HG03025 (cell line): ENCODE results near the gene ZNF653.
"Not testable (repeated sequence)": the region's sequence is repeated elsewhere in the genome, so short reads cannot be mapped to it uniquely, and the experiment has no call there.

ENCODE experiments used
- ATAC-seq: cut with Tn5 transposase; IDR thresholded peaks from one replicate; pipeline ENCODE4 v1.9.1; 2021; ENCODE audit warnings: mild to moderate bottlenecking, moderate library complexity; ENCODE audit not compliant: unreplicated experiment, low FRiP score

ZNF653 gene

DNA sequence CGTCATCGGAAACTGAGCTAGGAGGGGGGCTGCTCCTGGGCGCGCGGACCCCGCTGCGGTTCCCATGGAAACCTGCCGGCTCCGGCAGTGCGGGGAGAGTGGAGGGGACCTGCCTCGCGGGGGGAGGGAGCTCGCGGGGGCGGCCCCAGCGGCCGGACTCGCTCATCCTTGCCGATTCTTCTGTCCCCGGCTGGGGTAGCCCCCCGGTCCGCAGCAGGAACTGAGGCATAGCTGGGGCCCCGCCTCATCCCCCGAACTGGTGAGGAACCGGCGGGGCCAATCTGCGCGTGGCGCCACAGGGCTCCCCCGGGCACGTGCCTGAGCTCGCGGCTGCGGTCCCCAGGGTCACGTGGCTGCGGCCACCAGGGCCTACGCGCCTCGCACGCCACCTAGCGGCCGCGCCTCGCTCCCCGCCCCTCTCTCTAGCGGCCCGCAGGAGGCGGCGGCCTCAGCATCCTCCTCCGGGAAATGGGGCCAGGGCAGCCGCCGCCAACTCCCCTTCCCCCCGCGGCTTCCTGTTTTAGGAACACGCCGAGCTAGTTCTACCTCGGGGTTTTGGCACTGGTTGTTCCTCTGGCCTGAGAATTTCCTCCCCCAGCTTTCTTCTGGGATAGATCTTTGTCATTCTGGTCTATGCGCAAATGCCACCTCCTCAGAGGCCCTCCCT, 23.1 kb downstream of the ZNF653 start:
- no peak for ATAC-seq

DNA sequence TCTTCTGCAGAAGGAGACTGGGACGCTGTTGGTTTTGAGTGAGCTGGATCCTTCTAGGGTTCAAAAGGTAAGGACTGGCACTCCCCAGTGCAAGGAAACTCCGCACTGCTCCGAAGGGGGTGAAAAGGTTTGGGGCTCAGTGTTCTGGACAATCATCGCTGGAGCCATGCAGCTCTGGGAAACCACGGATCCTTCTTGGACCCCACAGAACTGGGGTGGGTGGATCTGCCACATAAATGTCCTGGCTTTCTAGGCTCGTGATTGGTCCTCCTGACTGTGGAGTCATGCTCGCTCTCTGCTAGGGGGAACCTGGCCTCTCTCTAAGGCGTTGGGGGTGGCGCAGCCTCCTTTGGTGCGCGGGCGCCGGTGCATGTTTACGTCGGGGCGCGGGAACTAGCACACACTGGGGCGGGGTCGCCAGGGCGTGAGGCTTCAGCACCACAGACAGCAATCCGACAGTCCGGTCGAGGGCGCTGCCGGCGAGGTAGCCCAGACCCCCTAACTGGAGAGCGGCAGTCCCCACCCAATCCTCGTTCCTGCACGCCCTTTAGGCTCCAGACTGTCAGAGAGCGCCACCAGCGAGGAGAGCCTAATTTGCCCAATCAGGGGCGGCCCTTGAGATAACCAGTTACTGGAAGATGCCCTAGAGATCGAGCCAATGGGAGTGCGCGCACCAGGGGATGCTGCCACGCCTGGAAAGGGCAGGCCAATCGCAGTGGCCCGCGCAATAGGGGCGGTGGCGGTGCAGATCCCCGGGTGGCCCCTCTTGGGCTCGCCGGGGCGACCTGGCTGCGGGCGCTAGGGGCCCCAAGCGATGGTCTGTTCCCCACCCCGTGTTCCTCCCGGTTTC, 23.9 kb downstream of the ZNF653 start:
- ATAC-seq: no peak

DNA sequence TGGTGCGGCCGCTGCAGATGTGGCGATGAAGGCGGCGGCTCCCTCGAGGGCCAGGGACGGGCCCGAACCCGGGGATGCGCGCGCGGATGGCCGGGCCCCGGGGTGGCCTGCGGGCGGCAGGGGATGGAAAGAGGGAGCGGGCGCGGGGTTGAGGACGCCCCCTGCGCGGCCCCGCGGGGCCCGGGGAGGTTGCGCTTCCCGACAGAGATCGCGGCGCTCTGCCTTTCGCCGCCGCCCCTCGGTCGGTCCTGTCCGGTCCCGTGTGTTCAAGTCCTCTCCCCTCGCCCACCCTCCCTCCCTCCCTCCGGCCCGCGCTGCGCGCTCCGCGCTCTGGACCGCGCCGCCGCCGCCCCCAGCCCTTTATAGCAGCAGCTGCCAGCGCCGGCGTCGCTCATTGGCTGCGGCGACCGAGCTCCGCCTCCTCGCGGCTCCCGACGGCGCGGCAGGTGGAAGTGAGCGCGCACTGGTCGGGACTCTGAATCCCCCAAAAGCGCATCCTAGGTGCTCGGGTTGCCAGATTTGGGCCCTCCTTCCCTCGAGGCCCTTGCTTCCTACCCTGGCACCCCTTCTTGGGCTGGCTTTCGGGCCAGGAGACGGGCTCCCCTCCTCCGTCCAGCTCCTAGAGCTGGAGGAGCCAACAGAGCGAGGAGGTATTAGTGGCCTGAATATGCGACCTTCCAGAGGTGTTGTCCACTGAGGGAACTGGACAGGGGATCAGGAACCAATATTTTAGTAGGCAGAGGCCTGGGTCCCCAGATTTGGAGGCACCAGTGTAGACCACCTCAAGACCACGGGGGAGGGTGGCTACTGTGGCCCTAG, 24.7 kb downstream of the ZNF653 start, which contains the start of gene ELAVL3:
TSS of gene ELAVL3 (minus strand) at position 332 of the 819 bp plus-strand sequence. CDS start 438 bp downstream, outside the sequence.
- no peak for ATAC-seq

DNA sequence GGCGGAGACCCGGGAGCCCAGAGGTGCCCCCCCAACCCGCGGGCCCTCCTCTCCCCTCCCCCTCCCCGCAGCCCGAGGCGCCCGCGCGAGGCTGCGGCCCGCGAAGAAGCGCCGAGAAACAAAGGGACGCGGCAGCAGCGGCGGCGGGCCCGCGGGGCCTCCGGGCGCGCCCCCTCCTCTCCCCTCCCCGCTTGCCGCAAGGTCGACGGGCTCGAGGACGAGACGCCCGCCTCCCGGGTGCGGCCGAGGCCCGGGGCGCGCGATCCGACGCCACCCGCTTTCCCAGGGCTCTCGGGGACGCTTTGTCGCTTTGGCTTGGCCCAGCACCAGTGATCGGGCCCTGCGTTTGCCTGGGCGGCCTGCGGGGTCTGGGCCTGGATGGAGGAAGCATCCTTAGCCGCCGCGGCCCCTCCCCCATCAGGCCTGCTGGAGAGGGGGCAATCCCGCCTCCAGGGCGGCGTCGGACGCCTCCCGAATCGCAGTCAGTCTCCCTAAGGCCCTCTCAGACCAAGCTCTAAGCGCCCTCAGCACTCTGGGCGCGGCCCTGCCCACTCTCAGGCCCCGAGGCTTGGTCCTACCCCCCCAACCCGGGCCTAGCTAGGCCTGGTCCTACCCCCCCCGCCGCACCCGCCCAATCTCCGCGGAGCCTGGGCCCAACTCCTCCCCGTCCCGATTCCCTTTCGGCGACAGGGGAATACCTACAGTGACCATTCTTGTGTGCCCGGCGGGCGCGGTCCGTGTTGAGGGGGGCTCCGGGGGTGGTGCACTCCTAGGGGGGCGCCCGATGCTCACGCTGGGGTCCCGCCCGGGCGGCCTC, 25.5 kb downstream of the ZNF653 start:
- no peak for ATAC-seq

DNA sequence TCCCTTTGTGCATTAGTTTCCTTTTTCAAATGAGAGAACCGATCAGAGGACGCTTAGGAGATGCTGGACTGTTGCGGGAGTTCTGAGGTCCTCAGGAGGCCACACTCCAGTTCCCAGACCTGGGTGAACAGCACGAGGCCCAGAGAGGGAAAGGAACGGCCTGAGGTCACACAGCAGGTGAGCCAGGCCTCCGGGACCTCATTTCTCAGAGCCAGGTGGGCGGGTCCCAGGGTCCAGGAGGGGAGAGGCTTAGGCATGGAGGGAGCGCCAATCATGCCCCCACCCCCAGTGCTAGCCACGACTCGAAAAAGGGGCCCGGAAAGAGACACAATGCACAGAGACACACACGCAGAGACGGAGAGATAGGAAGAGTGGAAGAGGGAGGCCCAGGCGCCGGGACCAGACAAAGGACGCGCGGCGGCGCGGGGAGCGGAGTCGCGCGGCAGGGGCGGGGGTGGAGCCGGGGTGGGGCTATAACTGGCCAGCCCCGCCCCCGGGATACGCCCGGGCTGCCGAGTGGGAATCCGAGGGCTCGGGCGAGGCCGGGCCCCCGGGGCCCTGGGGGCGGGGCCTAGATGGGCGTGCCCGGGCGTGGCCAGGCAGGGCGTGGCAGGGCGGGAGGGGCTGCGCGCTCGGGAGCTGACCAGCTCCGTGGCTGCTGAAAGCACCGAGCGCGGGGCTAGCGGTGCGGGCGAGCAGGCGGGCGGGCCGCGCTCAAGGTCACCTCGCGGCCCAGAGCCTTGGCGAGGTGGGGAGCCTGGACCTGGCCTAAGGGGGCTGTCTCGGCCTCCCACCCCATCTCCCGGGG, 26.3 kb downstream of the ZNF653 start:
- ATAC-seq: no peak

DNA sequence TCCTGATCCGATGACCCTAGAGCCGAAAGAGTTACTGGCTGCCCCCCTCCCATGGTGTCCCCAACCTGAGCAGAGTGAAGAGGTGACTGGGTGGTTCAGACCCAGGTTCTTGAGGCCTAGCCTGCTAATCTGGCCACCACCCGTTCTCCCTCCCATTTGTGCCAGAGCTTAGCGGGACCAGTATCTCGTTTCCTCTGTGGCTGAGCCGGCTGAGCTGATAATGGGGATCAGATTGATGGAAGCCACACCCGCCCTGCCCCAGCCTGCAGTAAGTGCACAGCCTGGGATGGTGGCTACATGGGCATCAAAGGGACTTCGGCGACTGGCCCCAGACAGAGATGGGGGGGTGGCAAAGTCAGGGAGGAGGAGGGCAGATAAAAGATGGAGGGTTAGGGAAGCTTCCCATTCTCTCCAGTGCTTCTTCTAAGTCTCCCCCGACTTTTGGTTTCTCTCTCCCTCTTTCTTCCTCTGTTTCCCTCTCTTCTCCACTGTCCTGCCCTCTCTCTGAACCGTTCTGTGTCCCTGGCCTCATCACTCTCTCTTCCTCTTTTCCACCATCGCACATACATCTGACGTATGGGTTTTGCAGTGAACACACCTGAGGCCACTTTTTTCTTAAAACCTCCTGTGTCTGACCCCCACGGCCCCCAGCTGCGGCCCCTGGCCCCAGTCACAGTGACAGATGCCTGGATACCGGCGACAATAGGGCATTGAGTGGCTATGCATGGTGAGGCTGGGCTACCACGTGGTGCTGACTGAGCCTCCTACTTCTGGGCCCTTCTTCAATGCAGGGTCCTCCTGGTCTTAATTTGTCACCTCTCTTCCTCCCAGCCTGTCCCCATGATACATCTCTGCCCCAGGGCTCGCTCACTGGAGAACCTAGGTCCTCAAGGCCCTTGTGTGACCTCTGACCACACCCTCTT, 27.2 kb downstream of the ZNF653 start:
- ATAC-seq: no peak

DNA sequence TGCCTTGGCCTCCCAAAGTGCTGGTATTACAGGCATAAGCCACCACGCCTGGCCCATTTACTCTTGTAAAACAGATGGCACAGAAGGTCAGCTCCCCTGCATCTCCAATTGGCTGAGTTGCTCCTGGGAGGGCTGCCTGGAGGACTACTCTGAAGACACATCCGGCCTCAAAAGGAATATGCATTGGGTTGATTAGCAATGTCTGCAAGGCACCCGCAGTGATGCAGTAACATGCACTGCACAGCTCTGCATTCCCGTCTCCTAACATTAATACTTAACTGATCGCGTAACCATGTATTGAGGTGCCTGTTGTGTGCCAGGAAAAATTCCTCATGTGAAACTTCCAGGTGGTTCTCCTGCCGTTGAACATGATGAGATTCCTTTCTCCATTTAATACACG, 29.8 kb downstream of the ZNF653 start:
- ATAC-seq: no peak

DNA sequence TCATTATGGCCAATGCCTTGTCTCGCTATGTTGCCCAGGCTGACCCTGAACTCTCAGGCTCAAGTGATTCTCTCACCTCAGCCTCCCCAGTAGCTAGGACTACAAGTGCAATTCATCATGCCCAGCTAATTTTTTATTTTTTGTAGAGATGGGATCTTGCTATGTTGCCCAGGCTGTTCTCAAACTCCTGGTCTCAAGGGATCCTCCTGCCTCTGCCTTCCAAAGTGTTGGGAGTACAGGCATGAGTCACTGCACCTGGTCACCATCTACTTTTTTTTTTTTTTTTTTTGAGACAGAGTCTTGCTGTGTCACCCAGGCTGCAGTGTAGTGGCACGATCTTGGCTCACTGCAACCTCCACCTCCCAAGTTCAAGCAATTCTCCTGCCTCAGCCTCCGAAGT, 30.3 kb downstream of the ZNF653 start:
- not testable (repeated sequence) for ATAC-seq

DNA sequence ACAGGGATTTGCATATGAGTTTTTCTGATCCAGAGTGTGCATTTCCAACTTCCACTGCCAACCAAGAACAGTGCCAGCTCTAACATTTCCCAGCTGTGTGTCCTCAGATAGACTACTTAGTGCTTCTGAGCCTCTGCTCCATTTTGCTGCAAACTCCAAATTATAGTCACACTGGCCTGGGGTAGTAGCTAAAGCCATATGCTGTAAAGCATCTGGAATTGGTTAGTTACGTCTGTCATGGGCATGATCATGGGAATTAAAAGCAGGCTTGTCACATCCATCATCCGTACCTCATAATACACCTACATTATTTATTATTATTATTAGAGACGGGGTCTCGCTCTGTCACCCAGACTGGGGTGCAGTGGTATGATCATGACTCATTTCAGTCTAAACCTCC, 31.9 kb downstream of the ZNF653 start:
- ATAC-seq: no peak

DNA sequence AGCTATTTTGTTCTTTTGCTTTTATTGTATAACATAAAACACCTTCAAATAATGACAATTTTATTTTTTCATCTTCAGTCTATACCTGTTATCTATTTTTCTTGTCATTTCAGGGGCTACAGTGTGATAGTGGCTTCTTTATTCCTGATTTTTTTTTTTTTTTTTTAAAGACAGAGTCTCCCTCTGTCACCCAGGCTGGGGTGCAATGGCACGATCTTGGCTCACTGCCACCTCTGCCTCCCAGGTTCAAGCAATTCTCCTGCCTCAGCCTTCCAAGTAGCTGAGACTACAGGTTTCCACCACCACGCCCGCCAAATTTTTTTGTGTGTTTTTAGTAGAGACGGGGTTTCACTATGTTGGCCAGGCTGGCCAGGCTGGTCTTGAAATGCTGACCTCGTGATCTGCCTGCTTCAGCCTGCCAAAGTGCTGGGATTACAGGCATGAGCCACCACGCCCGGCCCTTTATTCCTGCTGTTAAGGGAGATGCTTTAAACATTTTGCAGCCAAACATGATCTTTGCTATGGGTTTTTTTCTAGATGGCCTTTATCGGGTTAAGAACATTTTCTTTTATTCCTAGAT, 37.3 kb downstream of the ZNF653 start:
- not testable (repeated sequence) for ATAC-seq

DNA sequence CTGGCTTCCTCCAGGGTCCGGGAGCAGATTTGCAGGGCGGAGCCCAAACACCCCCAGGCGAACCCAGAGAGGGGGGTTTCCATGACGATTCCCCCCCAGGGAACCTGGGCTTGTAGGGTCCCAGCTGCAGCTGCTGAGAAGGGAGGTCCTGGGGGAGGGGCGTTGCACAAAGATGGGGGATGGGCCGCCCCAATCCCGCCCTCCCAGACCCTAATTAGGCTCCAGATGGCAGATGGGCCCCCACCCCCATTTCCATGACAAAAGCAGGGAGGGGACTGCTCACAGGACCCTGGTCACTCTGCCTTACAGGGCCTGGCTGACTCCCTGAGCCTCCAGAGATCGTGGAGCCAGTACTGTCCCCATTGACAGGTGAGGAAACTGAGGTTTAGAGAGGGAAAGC, 40.0 kb downstream of the ZNF653 start:
- no peak for ATAC-seq

DNA sequence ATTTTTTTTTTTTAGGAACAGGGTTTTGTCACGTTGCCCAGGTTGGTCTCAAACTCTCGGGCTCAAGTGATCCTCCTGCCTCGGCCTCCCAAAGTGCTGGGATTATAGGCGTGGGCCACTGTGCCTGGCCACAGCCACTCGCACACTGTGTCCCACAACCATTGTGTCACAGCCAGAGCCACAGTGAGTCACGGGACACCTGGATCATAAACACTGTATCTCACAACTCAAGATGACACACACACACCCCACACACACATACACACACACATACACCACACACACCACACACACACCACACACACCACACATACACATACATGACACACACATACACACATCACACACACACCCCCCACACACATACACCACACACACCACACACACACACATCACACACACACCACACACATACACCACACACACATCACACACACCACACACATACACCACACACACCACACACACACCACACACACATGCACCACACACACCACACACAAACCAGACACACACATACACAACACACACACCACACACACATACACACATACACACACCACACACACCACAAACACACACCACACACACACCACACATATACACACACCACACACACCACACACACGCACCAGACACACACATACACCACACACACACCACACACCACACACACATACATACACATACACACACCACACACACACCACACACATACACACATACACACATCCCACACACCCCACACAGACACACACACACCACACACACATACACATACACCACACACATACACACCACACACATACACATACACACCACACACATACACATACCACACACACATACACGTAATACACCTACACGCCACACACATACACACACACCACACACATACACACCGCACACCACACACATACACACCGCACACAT, 41.0 kb downstream of the ZNF653 start:
- ATAC-seq: no peak

DNA sequence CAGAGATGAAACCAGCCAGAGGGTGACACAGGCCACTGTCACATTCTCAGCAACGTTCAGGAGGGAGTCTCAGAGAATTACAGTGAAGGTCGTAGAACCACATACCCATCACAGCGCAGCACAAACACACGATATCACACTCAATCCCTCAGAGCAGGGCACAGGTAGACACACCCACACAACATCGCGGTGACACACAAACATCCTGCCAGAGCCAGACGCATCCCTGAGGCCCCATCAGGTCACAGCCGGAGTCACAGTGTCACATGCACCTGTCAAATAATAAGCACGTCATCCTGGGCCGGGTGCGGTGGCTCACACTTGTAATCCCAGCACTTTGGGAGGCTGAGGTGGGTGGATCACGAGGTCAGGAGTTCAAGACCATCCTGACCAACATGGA, 42.2 kb downstream of the ZNF653 start:
- no peak for ATAC-seq

DNA sequence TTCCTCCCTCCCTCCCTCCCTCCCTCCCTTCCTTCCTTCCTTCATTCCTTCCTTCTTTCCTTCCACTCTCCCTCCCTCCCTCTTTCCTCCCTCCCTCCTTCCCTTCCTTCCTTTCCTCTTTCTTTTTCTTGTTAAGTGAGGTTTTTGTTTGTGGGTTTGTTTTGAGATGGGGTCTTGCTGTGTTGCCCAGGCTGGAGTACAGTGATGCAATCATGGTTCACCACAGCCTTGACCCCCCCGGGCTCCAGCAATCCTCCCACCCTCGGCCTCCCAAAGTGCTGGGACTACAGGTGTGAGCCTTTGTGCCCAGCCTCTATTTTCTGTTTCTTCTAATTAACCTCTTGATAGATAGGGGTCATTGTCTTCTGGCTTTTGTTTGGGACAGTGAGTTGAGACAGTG, 44.2 kb downstream of the ZNF653 start:
- no peak for ATAC-seq

DNA sequence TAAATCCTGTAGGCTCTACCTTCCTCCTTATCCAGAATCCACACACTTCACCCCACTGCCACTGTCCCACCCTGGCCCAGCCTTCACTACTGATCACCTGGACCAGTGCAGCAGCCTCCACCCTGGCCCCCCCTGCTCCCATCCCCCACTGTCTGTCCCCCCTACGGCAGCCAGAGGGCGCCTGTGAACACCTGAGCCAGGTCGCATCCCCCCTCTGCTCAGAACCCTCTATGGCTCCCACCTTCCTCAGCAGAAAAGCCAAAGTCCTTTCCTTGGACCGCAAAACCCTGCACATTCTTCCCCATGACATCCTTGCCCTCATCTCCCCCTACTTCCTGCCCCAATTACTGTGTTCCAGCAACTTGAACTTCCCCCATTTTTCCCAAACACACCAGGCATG, 45.4 kb downstream of the ZNF653 start:
- no peak for ATAC-seq

DNA sequence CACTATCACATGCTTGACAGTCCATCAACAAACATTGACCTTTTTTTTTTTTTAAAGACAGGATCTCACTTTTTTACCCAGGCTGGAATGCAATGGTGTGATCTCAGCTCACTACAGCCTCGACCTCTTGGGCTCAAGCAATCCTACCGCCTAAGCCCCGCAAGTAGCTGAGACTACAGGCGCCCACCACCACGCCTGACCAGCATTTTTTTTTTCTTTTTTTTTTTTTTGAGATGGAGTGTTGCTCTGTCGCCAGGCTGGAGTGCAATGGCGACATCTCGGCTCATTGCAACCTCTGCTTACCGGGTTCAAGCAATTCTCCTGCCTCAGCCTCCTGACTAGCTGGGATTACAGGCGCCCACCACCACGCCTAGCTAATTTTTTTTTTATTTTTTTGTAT, 46.7 kb downstream of the ZNF653 start:
- not testable (repeated sequence) for ATAC-seq
